ENCODE results near the gene SLC1A1.

The SLC1A1 gene

GRCh38 chr9:4548811-4549725 is 58.8 kb downstream of the SLC1A1 start:
- no peak for TF ChIP-seq CTCF (IDR thresholded peaks at IDR 0.05; ENCODE audit: low read depth, low read length, missing control alignments)
- no peak for DNase-seq (ENCODE audit: low read depth)
- no peak overlapping the region for H3K4me3 ChIP-seq (ENCODE audit: low read depth, low read length)
- in situ Hi-C loops (cut with HindIII; ENCODE audit: low sequenced_read_pairs) = loop anchor here (10.0 kb wide), 1 partner anchor 76 kb away; no protein-coding TSS in a partner anchor

- DNase-seq (ENCODE audit: low read depth) = no peak
- no peak overlapping the region for H3K4me3 ChIP-seq (ENCODE audit: low read depth, low read length)
- in situ Hi-C loops (cut with HindIII; ENCODE audit: low sequenced_read_pairs) = loop anchor here (10.0 kb wide), 1 partner anchor 75 kb away; no protein-coding TSS in a partner anchor
- no peak for TF ChIP-seq CTCF (IDR thresholded peaks at IDR 0.05; ENCODE audit: low read depth, low read length, missing control alignments)
These were observed 59.6 kb downstream of the SLC1A1 start for GRCh38 chr9:4549751-4550295.

GRCh38 chr9:4550777-4551484 is 60.7 kb downstream of the SLC1A1 start:
- in situ Hi-C loops (cut with HindIII; ENCODE audit: low sequenced_read_pairs) = no loop called here
- DNase-seq (ENCODE audit: low read depth) = no peak

GRCh38 chr9:4553951-4554381 is 63.7 kb downstream of the SLC1A1 start:
- no peak overlapping the region for H3K4me3 ChIP-seq (ENCODE audit: low read depth, low read length)
- in situ Hi-C loops (cut with HindIII; ENCODE audit: low sequenced_read_pairs) = no loop called here
- no peak for DNase-seq (ENCODE audit: low read depth)
- no peak for TF ChIP-seq CTCF (IDR thresholded peaks at IDR 0.05; ENCODE audit: low read depth, low read length, missing control alignments)

More at GRCh38 chr9:4550777-4551484, 60.7 kb downstream of the SLC1A1 start:
- no peak for TF ChIP-seq CTCF (IDR thresholded peaks at IDR 0.05; ENCODE audit: low read depth, low read length, missing control alignments)
- no peak overlapping the region for H3K4me3 ChIP-seq (ENCODE audit: low read depth, low read length)

- no peak for TF ChIP-seq CTCF (IDR thresholded peaks at IDR 0.05; ENCODE audit: low read depth, low read length, missing control alignments)
- in situ Hi-C loops (cut with HindIII; ENCODE audit: low sequenced_read_pairs) = no loop called here
- no peak overlapping the region for H3K4me3 ChIP-seq (ENCODE audit: low read depth, low read length)
- DNase-seq (ENCODE audit: low read depth) = peak; percentile 31
These were observed 65.0 kb downstream of the SLC1A1 start for GRCh38 chr9:4555236-4555635.

- no peak overlapping the region for H3K4me3 ChIP-seq (ENCODE audit: low read depth, low read length)
- in situ Hi-C loops (cut with HindIII; ENCODE audit: low sequenced_read_pairs) = no loop called here
- DNase-seq (ENCODE audit: low read depth) = no peak
- TF ChIP-seq CTCF (IDR thresholded peaks at IDR 0.05; ENCODE audit: low read depth, low read length, missing control alignments) = no peak
These were observed 68.2 kb downstream of the SLC1A1 start for GRCh38 chr9:4558371-4558998.
